ENCODE measurements around the gene IRAK1BP1. TPM values are rescaled to one million over a fixed set of nuclear protein-coding genes. Genes with fewer than 3 reads are reported as not detected.
A peak's percentile ranks its signal among the peaks of the same experiment; 100 is the strongest.
"Not testable (repeated sequence)": the region's sequence is repeated elsewhere in the genome, so short reads cannot be mapped to it uniquely, and the experiment has no call there.

Gene IRAK1BP1
- 4.0 and 6.7 TPM in 2 replicates for total RNA-seq (2014; rRNA removed; shearing (Covaris generic))

- DNase-seq (ENCODE audit: low read depth) = peak; percentile 90
These were observed at the start of gene IRAK1BP1 for GRCh38 chr6:78867370-78868040. IRAK1BP1 (plus strand) TSS chr6:78867551; CDS start chr6:78867577, 26 bp downstream.

- no peak for DNase-seq (ENCODE audit: low read depth)
These were observed 43.3 kb upstream of the IRAK1BP1 start for GRCh38 chr6:78824045-78824444.

GRCh38 chr6:78829407-78829806 lies 37.9 kb upstream of the IRAK1BP1 start:
- no peak for DNase-seq (ENCODE audit: low read depth)

GRCh38 chr6:78830805-78831204 lies 36.5 kb upstream of the IRAK1BP1 start:
- no peak for DNase-seq (ENCODE audit: low read depth)

- DNase-seq (ENCODE audit: low read depth) = no peak
These were observed 35.9 kb upstream of the IRAK1BP1 start for GRCh38 chr6:78831492-78831891.

GRCh38 chr6:78832091-78832808 lies 35.1 kb upstream of the IRAK1BP1 start:
- no peak for DNase-seq (ENCODE audit: low read depth)

GRCh38 chr6:78835817-78836216 lies 31.5 kb upstream of the IRAK1BP1 start:
- DNase-seq (ENCODE audit: low read depth) = no peak

- no peak for DNase-seq (ENCODE audit: low read depth)
These were observed 30.8 kb upstream of the IRAK1BP1 start for GRCh38 chr6:78836598-78836997.

- no peak for DNase-seq (ENCODE audit: low read depth)
These were observed 26.2 kb upstream of the IRAK1BP1 start for GRCh38 chr6:78841111-78841510.

- no peak for DNase-seq (ENCODE audit: low read depth)
These were observed 24.4 kb upstream of the IRAK1BP1 start for GRCh38 chr6:78842953-78843352.

GRCh38 chr6:78844899-78845298 lies 22.5 kb upstream of the IRAK1BP1 start:
- DNase-seq (ENCODE audit: low read depth) = no peak

GRCh38 chr6:78845567-78845966 lies 21.8 kb upstream of the IRAK1BP1 start:
- no peak for DNase-seq (ENCODE audit: low read depth)

- DNase-seq (ENCODE audit: low read depth) = no peak
These were observed 16.7 kb upstream of the IRAK1BP1 start for GRCh38 chr6:78850621-78851020.

GRCh38 chr6:78851156-78851555 lies 16.2 kb upstream of the IRAK1BP1 start:
- no peak for DNase-seq (ENCODE audit: low read depth)

- no peak for DNase-seq (ENCODE audit: low read depth)
These were observed 12.8 kb upstream of the IRAK1BP1 start for GRCh38 chr6:78854546-78854945.

- not testable (repeated sequence) for DNase-seq (ENCODE audit: low read depth)
These were observed 8.9 kb upstream of the IRAK1BP1 start for GRCh38 chr6:78858339-78858938.

GRCh38 chr6:78861509-78861908 lies 5.8 kb upstream of the IRAK1BP1 start:
- DNase-seq (ENCODE audit: low read depth) = no peak

- DNase-seq (ENCODE audit: low read depth) = no peak
These were observed 3.8 kb upstream of the IRAK1BP1 start for GRCh38 chr6:78863576-78863975.

- no peak for DNase-seq (ENCODE audit: low read depth)
These were observed 2.4 kb upstream of the IRAK1BP1 start for GRCh38 chr6:78864957-78865356.

- DNase-seq (ENCODE audit: low read depth) = no peak
These were observed 356 bp upstream of the IRAK1BP1 start for GRCh38 chr6:78867020-78867369.

GRCh38 chr6:78868116-78868515 lies 765 bp downstream of the IRAK1BP1 start:
- DNase-seq (ENCODE audit: low read depth) = no peak

GRCh38 chr6:78875505-78875904 lies 8.2 kb downstream of the IRAK1BP1 start:
- DNase-seq (ENCODE audit: low read depth) = no peak

GRCh38 chr6:78883651-78884050 lies 16.3 kb downstream of the IRAK1BP1 start:
- DNase-seq (ENCODE audit: low read depth) = no peak

Measured in Daoy (cell line).